PC-9 (cell line): ENCODE measurements around the gene PLEKHF1.

Source experiments
- CTCF ChIP-seq: fragments of 200-600 bp; sonication (generic); conservative IDR thresholded peaks from 2 replicates; pipeline ENCODE4 v1.6.1; 2017; ENCODE audit warnings: mixed run types, antibody characterized with exemption, mild to moderate bottlenecking, moderate library complexity
- EZH2 ChIP-seq: fragments of 200-600 bp; sonication (generic); IDR thresholded peaks from 2 replicates; pipeline ENCODE4 v1.8.0; 2017; ENCODE audit warnings: antibody characterized with exemption, low read depth

GRCh38 chr19:29675120-29675649 is 9.9 kb downstream of the PLEKHF1 start:
- TF ChIP-seq CTCF (no peak), EZH2 (no peak)
